Neural progenitor cell (in vitro differentiated cells): ENCODE results near the gene ANKRD36B. TPM values are rescaled to one million over a fixed set of nuclear protein-coding genes. Genes with fewer than 3 reads are reported as not detected.
"Not testable (repeated sequence)": the region's sequence is repeated elsewhere in the genome, so short reads cannot be mapped to it uniquely, and the experiment has no call there.

Source experiments
- DNase-seq: peaks from one replicate; pipeline ENCODE4 v3.0.0-alpha.2; 2016; ENCODE audit warnings: low spot score
- H2AFZ ChIP-seq: fragments of 200-600 bp; sonication (generic); replicated peaks from 2 replicates; pipeline ENCODE4 v1.6.1; 2016; ENCODE audit warnings: antibody characterized with exemption
- H3F3A ChIP-seq: fragments of 200-600 bp; sonication (generic); 2 replicates; pipeline ENCODE4 v1.6.1; 2016; ENCODE audit warnings: antibody characterized with exemption, low read depth
- H3K27ac ChIP-seq: fragments of 200-600 bp; sonication (generic); 2 replicates; pipeline ENCODE4 v1.5.1; 2016; ENCODE audit warnings: mild to moderate bottlenecking
- H3K27me3 ChIP-seq: fragments of 200-600 bp; sonication (generic); 2 replicates; pipeline ENCODE4 v1.6.1; 2016; ENCODE audit warnings: mild to moderate bottlenecking, moderate library complexity
- H3K36me3 ChIP-seq: fragments of 200-600 bp; sonication (generic); 2 replicates; pipeline ENCODE4 v1.5.1; 2016
- H3K4me1 ChIP-seq: fragments of 200-600 bp; sonication (generic); 2 replicates; pipeline ENCODE4 v1.6.1; 2016; ENCODE audit warnings: mixed run types
- H3K4me2 ChIP-seq: fragments of 200-600 bp; sonication (generic); 2 replicates; pipeline ENCODE4 v1.6.1; 2016
- H3K4me3 ChIP-seq: fragments of 200-600 bp; sonication (generic); 2 replicates; pipeline ENCODE4 v1.5.1; 2016
- H3K79me2 ChIP-seq: fragments of 200-600 bp; sonication (generic); 2 replicates; pipeline ENCODE4 v1.6.1; 2016; ENCODE audit warnings: low read depth
- H3K9ac ChIP-seq: fragments of 200-600 bp; sonication (generic); 2 replicates; pipeline ENCODE4 v1.6.1; 2016
- H3K9me3 ChIP-seq: fragments of 200-600 bp; sonication (generic); 2 replicates; pipeline ENCODE4 v1.5.1; 2016; ENCODE audit warnings: low read depth
- H4K20me1 ChIP-seq: fragments of 200-600 bp; sonication (generic); 2 replicates; pipeline ENCODE4 v1.6.1; 2016; ENCODE audit warnings: low read depth
- H3K27ac Mint-ChIP-seq: 3 replicates; pipeline ENCODE4 v1.8.0; 2021; ENCODE audit warnings: mixed read lengths
- H3K27me3 Mint-ChIP-seq: 2 replicates; pipeline ENCODE4 v1.8.0; 2022; ENCODE audit warnings: low read depth, mild to moderate bottlenecking, inconsistent platforms, moderate library complexity, mixed read lengths; ENCODE audit not compliant: insufficient read depth
- H3K36me3 Mint-ChIP-seq: 3 replicates; pipeline ENCODE4 v1.8.0; 2021; ENCODE audit warnings: mixed read lengths
- H3K4me1 Mint-ChIP-seq: 3 replicates; pipeline ENCODE4 v1.8.0; 2021; ENCODE audit warnings: mixed read lengths
- H3K4me3 Mint-ChIP-seq: 3 replicates; pipeline ENCODE4 v1.8.0; 2021; ENCODE audit warnings: mild to moderate bottlenecking, moderate library complexity, mixed read lengths
- H3K9me3 Mint-ChIP-seq: 3 replicates; pipeline ENCODE4 v1.8.0; 2020; ENCODE audit warnings: mixed read lengths
- CTCF ChIP-seq: fragments of 200-600 bp; sonication (generic); IDR thresholded peaks from 2 replicates; pipeline ENCODE4 v1.5.1; 2017; ENCODE audit warnings: antibody characterized with exemption, mild to moderate bottlenecking
- total RNA-seq: library from RNA; depleted of rRNA; stranded (reverse); fragments of >200 nt; gene quantifications from 2 replicates; pipeline ENCODE4 v1.2.3, GENCODE V29; 2015; ENCODE audit warnings: low replicate concordance

ANKRD36B gene
- total RNA-seq = 37.7 and 61.1 TPM in 2 replicates

GRCh38 chr2:97589598-97590510 lies at the start of gene ANKRD36B:
TSS of gene ANKRD36B (minus strand) at chr2:97589877. CDS start at chr2:97589685, 192 bp downstream.
- Mint-ChIP-seq H3K27ac (peak within 1 kb of the TSS; percentile 96), H3K4me3 (peak within 1 kb of the TSS; percentile 100)
- not testable (repeated sequence) for H3K9ac ChIP-seq, H3K36me3 Mint-ChIP-seq, H3K27me3 Mint-ChIP-seq, H3K27me3 ChIP-seq, H3K4me1 Mint-ChIP-seq, H3K9me3 Mint-ChIP-seq, H3K9me3 ChIP-seq, H3K4me1 ChIP-seq, H3F3A ChIP-seq, H3K79me2 ChIP-seq, H4K20me1 ChIP-seq, H3K36me3 ChIP-seq
- H3K4me2 ChIP-seq = peak within 1 kb of the TSS; percentile 97
- TF ChIP-seq CTCF = peak; percentile 5
- peak within 1 kb of the TSS; percentile 77 for H3K4me3 ChIP-seq
- peak; percentile 85 for DNase-seq
- peak within 1 kb of the TSS; percentile 100 for H2AFZ ChIP-seq
- peak within 1 kb of the TSS; percentile 68 for H3K27ac ChIP-seq

- DNase-seq, H3K36me3 Mint-ChIP-seq, H3K79me2 ChIP-seq, H3K27ac Mint-ChIP-seq, H3K4me1 ChIP-seq, H3K9ac ChIP-seq, H3K9me3 ChIP-seq, H3K36me3 ChIP-seq, H2AFZ ChIP-seq, H3F3A ChIP-seq, H3K4me2 ChIP-seq, H3K27me3 ChIP-seq, H3K27ac ChIP-seq, H3K4me3 ChIP-seq, H3K4me1 Mint-ChIP-seq, H3K4me3 Mint-ChIP-seq, H3K9me3 Mint-ChIP-seq, H4K20me1 ChIP-seq, H3K27me3 Mint-ChIP-seq: not testable (repeated sequence)
Measured at GRCh38 chr2:97626049-97626430, 36.4 kb upstream of the ANKRD36B start.

GRCh38 chr2:97625354-97626048 lies 35.8 kb upstream of the ANKRD36B start:
- H3F3A ChIP-seq, H4K20me1 ChIP-seq, H3K4me1 ChIP-seq, H3K4me2 ChIP-seq, H3K9me3 ChIP-seq, H3K36me3 Mint-ChIP-seq, H3K9me3 Mint-ChIP-seq, DNase-seq, H3K27me3 ChIP-seq, H3K36me3 ChIP-seq, H3K9ac ChIP-seq, H2AFZ ChIP-seq, H3K4me1 Mint-ChIP-seq, H3K27ac ChIP-seq, H3K4me3 Mint-ChIP-seq, H3K4me3 ChIP-seq, H3K27me3 Mint-ChIP-seq, H3K79me2 ChIP-seq, H3K27ac Mint-ChIP-seq: not testable (repeated sequence)

- not testable (repeated sequence) for H3K36me3 ChIP-seq, H3K4me3 Mint-ChIP-seq, H3K79me2 ChIP-seq, H3K27me3 Mint-ChIP-seq, H3K4me3 ChIP-seq, H3K9ac ChIP-seq, H3K27me3 ChIP-seq, H4K20me1 ChIP-seq, H3K4me2 ChIP-seq, H2AFZ ChIP-seq, H3K36me3 Mint-ChIP-seq, H3K9me3 ChIP-seq, H3F3A ChIP-seq, H3K4me1 ChIP-seq, DNase-seq, H3K27ac ChIP-seq, H3K9me3 Mint-ChIP-seq
- Mint-ChIP-seq H3K27ac (peak overlapping the region; percentile 18), H3K4me1 (peaks cover 10% of the 10 kb centered on the region)
Measured at GRCh38 chr2:97622976-97623375, 33.3 kb upstream of the ANKRD36B start.

- not testable (repeated sequence) for H3K9me3 Mint-ChIP-seq, H3K9me3 ChIP-seq, H3K27ac Mint-ChIP-seq, H3K36me3 Mint-ChIP-seq, H3K4me1 ChIP-seq, H4K20me1 ChIP-seq, H3K4me2 ChIP-seq, H3K27ac ChIP-seq, H3K27me3 Mint-ChIP-seq, H3K36me3 ChIP-seq, DNase-seq, H3K79me2 ChIP-seq, H2AFZ ChIP-seq, H3K9ac ChIP-seq, H3F3A ChIP-seq, H3K4me3 ChIP-seq, H3K27me3 ChIP-seq
- Mint-ChIP-seq H3K4me1 (peaks cover 10% of the 10 kb centered on the region), H3K4me3 (peak overlapping the region; percentile 5)
Measured at GRCh38 chr2:97620492-97620891, 30.8 kb upstream of the ANKRD36B start.

DNA sequence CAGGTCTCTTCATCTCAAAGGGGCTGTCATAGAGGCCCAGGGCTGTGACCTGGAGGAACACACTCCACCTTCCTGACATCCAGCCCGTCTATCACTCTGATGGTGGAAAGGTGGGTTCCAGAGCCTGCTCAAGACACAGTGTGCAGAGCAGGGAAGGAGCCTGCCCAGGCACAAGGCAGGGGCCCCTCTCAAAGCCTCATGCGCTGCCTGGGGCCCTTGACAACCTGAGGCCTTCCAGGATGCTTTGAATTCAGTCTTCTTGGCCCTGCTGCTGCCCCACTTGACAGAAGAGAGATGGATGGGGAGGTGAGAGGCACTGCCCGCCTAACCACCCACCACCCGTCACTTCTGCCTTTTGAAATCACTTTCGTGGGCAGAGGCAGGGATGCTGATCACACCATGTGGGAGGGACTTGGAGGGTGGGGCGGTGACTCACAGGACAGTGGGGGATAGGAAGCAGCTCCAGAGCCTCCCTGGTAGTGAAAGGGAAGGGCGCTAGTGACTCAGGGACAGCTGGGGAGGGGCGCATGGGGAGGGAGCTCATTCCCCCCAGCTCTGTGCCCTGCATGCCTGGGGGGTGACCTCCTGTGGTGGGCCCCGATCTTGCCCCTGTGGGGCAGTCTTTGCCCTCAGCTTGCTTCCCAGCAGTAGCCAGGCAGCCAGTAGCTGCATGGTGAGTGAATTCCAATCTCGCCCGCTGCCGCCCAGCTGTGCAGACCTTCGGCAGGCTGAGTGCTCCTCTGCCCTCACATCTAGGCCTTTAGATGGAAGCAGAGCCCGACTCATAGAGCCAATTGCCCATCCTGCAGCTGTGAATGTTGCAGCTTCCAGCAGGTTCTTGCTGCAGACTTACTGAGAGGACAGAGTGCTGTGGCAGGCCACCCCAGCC lies 29.5 kb upstream of the ANKRD36B start:
- not testable (repeated sequence) for H3K4me1 ChIP-seq, H3K4me2 ChIP-seq, H3K27ac Mint-ChIP-seq, H3F3A ChIP-seq, H3K9ac ChIP-seq, H3K4me1 Mint-ChIP-seq, H3K27ac ChIP-seq, H3K27me3 ChIP-seq, H4K20me1 ChIP-seq, H3K9me3 ChIP-seq, H3K36me3 ChIP-seq, H3K4me3 Mint-ChIP-seq, H3K4me3 ChIP-seq, H3K9me3 Mint-ChIP-seq, H3K36me3 Mint-ChIP-seq, H3K79me2 ChIP-seq, H3K27me3 Mint-ChIP-seq
- peak overlapping the region; percentile 68 for H2AFZ ChIP-seq
- DNase-seq = peak; percentile 30
